GM21390 (cell line): ENCODE data around the gene TMEM89.

Source experiments
- ATAC-seq: cut with Tn5 transposase; IDR thresholded peaks from one replicate; pipeline ENCODE4 v1.9.1; 2021; ENCODE audit not compliant: unreplicated experiment

The TMEM89 gene

DNA sequence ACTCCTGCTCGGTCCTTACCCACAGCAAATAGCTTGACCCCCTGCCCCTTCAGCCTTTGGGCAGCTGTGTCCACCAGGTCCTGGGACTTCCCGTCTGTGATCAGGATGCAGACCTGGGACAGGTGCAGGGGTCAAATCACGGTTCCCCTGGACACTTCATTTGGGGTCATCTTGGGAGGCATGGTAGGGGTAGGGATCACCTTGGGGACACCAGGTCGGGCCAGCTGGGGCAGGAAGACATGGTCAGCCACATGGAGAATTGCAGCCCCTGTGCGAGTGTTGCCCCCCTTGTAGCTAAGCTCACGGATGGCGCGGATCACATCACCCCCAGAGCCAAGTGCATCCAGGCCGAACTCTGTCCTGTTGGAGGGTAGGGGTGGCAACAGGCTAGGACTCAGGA lies 28.2 kb downstream of the TMEM89 start:
- no peak for ATAC-seq

- ATAC-seq, result no peak
These were observed 29.0 kb downstream of the TMEM89 start for GRCh38 chr3:48592519-48593087.

DNA sequence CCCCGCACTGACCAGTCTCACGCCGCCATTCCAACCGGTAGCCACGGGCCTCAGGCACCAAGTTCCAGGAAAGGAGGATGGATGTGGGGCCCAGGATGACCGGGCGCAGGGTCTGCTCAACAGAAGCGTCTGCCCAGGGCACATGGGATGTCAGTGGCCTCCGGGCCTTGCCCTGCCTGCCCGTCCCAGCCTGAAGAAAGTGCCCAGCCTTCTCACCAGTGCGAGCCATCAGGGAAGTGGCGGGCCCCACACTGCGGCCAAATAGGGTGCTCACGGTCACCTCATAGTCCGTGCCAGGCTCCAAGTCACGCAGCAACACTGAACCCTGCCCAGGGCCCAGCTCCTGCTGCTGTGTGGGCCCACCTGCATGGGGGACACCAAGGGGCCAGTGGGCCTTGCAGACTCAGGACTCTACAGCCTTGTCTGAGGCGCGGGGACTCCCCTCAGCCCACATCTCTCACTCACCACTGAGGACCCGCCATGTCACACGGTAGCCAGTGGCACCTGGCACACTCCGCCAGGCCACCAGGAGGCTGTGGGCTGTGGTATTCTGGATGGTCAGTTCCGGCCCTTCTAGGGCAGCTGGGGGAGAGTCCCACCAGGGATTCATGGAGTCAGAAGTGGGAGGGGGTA lies 29.6 kb downstream of the TMEM89 start:
- no peak for ATAC-seq

DNA sequence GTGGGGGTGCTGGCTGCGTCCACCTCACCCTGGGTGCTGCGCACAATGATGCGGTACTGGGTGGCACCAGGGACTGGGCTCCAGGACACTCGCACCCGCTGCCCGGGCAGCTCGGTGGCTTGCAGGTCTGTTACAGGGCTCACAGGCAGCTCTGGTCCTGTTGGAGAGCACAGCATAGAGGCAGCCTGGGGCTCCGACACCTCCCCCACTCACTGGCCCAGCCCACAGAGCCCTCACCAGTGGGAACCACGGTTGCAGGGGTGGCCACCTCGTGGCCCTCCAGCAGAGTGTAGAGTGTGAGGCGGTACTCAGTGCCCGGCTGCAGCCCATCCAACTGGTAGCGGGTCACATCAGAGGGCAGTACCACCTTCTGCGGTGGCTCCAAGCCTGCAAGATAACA lies 30.1 kb downstream of the TMEM89 start:
- no peak for ATAC-seq

DNA sequence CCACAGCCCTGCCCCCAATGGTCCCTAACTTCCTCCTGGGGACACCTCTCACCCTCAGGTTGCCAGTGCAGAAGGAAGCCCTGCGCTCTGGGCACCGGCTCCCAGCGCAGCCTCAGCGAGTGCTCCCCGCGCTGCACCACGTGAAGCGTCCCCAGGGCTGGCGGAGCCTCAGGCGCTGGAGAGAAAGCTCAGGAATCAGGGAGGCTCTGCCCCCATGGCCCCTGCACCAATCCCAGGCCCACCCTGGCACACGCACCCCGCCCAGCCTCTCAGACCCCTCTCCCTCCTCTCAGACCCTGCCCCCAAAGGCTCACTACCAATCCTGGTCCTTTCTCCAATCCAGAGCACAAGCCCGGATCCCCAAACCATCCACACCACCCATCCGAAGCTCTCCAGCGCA lies 33.3 kb downstream of the TMEM89 start:
- no peak for ATAC-seq

DNA sequence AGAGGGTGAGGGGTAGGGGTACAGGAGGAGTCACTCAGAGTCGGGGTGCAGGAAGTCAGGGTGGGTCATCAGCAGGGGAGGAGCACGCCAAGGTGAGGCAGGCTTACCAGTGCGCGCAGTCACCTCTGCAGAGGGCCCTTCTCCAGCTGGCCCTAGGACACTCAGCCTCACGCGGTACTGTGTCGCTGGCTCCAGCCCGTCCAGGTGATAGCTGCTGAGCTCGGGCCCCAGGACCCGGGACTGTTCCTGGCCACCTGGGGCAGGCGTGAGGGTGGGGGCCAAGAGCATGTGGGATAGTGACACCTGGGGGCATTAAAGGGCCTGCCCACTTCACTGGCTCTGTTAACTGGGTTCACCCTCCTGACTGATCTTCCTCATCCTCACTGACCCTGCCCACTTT lies 33.9 kb downstream of the TMEM89 start:
- no peak for ATAC-seq

DNA sequence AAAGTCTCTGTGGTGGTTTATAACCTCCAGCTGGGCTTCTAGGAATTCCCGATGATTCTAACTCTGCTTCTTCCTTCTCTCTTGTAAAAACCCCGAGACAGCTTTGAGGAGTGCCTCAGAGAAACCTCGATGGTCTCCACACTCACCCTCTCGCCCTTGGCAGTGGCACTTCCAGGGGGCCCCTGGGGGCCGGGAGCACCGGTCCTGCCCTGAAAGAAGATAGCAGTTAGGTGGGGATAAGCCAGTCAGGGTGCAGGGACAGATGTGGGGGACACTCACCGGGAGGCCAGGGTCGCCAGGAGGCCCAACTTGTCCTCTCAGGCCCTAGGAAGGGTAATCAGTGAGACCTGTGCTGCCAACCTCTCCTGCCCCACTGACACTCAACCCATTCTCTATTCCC lies 36.2 kb downstream of the TMEM89 start:
- ATAC-seq, result no peak

DNA sequence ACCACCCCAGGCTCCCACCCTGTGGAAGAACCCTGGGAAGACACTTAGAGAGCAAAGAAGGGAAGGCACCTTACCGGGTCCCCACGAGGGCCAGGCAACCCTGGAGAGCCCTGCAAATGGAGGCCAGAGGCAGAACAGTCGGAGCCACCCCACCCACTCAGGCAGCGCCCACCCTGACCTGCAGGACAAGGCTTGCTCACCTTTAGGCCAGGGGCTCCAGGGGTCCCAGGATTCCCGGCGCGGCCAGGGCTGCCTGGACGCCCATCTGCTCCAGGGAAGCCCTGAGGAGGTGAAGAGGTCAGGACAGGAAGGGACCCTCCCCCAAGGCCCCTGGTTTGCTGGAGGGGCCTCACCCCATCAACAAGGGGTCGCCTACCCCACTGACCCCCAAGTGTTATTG lies 36.7 kb downstream of the TMEM89 start:
- no peak for ATAC-seq

GRCh38 chr3:48581621-48582481 lies 39.7 kb downstream of the TMEM89 start:
- no peak for ATAC-seq

GRCh38 chr3:48576647-48577046 lies 44.9 kb downstream of the TMEM89 start:
- no peak for ATAC-seq

GRCh38 chr3:48575366-48575765 lies 46.2 kb downstream of the TMEM89 start:
- no peak for ATAC-seq

- no peak for ATAC-seq
These were observed 47.5 kb downstream of the TMEM89 start for GRCh38 chr3:48573973-48574585.

GRCh38 chr3:48572517-48572916 lies 49.1 kb downstream of the TMEM89 start:
- no peak for ATAC-seq

GRCh38 chr3:48571938-48572337 lies 49.6 kb downstream of the TMEM89 start:
- no peak for ATAC-seq
